ENCODE measurements around the gene ZNF223.

ZNF223 gene

GRCh38 chr19:44071824-44072542 lies 20.1 kb downstream of the ZNF223 start, which contains the start of gene ZNF284:
Gene ZNF284, plus strand, starts transcription at chr19:44072159. Its CDS starts 4,231 bp downstream, at chr19:44076390.
- peak; percentile 89 for DNase-seq (ENCODE audit: low spot score)

GRCh38 chr19:44072543-44073401 lies 20.9 kb downstream of the ZNF223 start:
- peak; percentile 14 for DNase-seq (ENCODE audit: low spot score)

- no peak for DNase-seq (ENCODE audit: low spot score)
Measured at GRCh38 chr19:44076325-44076724, 24.5 kb downstream of the ZNF223 start.

GRCh38 chr19:44092108-44092507 lies 40.3 kb downstream of the ZNF223 start:
- DNase-seq (ENCODE audit: low spot score), result no peak

GRCh38 chr19:44093931-44094765 lies 42.3 kb downstream of the ZNF223 start, which contains the start of gene ZNF224:
Gene ZNF224, plus strand, starts transcription at chr19:44094361. Its CDS starts 3,513 bp downstream, at chr19:44097874.
- peak; percentile 89 for DNase-seq (ENCODE audit: low spot score)

- DNase-seq (ENCODE audit: low spot score), result no peak
Measured at GRCh38 chr19:44107751-44108150, 55.9 kb downstream of the ZNF223 start.

GRCh38 chr19:44109458-44109857 lies 57.6 kb downstream of the ZNF223 start:
- no peak for DNase-seq (ENCODE audit: low spot score)

GRCh38 chr19:44111910-44112463 lies 60.2 kb downstream of the ZNF223 start:
- DNase-seq (ENCODE audit: low spot score), result peak; percentile 32

GRCh38 chr19:44112802-44113137 lies 60.9 kb downstream of the ZNF223 start:
- DNase-seq (ENCODE audit: low spot score), result no peak

GRCh38 chr19:44113138-44113783 lies 61.4 kb downstream of the ZNF223 start, which contains the start of gene ZNF225:
Gene ZNF225, plus strand, starts transcription at chr19:44113399. Its CDS starts 2,429 bp downstream, at chr19:44115828.
- peak; percentile 93 for DNase-seq (ENCODE audit: low spot score)

GRCh38 chr19:44113784-44114390 lies 62.1 kb downstream of the ZNF223 start:
- peak; percentile 26 for DNase-seq (ENCODE audit: low spot score)
